Measurements from ENCODE around the gene ADH6.
"Not testable (repeated sequence)": the region's sequence is repeated elsewhere in the genome, so short reads cannot be mapped to it uniquely, and the experiment has no call there.

ADH6 gene

GRCh38 chr4:99219072-99219471, at the start of gene ADH6:
Gene ADH6, minus strand, starts transcription at chr4:99219246. Its CDS starts 94 bp downstream, at chr4:99219152.
- no peak for DNase-seq

- DNase-seq = no peak
Observed at GRCh38 chr4:99264927-99265326, 45.9 kb upstream of the ADH6 start.

GRCh38 chr4:99252746-99253145, 33.7 kb upstream of the ADH6 start:
- DNase-seq = no peak

GRCh38 chr4:99248714-99249113, 29.7 kb upstream of the ADH6 start:
- DNase-seq = no peak

- DNase-seq = no peak
Observed at GRCh38 chr4:99235955-99236354, 16.9 kb upstream of the ADH6 start.

- no peak for DNase-seq
Observed at GRCh38 chr4:99234331-99235010, 15.4 kb upstream of the ADH6 start.

- DNase-seq = not testable (repeated sequence)
Observed at GRCh38 chr4:99233397-99233796, 14.4 kb upstream of the ADH6 start.

GRCh38 chr4:99228706-99229105, 9.7 kb upstream of the ADH6 start:
- not testable (repeated sequence) for DNase-seq

- DNase-seq = not testable (repeated sequence)
Observed at GRCh38 chr4:99227646-99228045, 8.6 kb upstream of the ADH6 start.

GRCh38 chr4:99221980-99222379, 2.9 kb upstream of the ADH6 start:
- no peak for DNase-seq

- no peak for DNase-seq
Observed at GRCh38 chr4:99219479-99219878, 433 bp upstream of the ADH6 start.

- no peak for DNase-seq
Observed at GRCh38 chr4:99215521-99215920, 3.5 kb downstream of the ADH6 start.

- no peak for DNase-seq
Observed at GRCh38 chr4:99210789-99211188, 8.3 kb downstream of the ADH6 start.

GRCh38 chr4:99209671-99210070, 9.4 kb downstream of the ADH6 start:
- no peak for DNase-seq

- no peak for DNase-seq
Observed at GRCh38 chr4:99208719-99209075, 10.3 kb downstream of the ADH6 start.

- no peak for DNase-seq
Observed at GRCh38 chr4:99207911-99208718, 10.9 kb downstream of the ADH6 start.

GRCh38 chr4:99207069-99207743, 11.8 kb downstream of the ADH6 start:
- no peak for DNase-seq

GRCh38 chr4:99205153-99205979, 13.7 kb downstream of the ADH6 start:
- peak in 1 of 2 experiments; percentile 8 for DNase-seq

- no peak for DNase-seq
Observed at GRCh38 chr4:99202536-99202935, 16.5 kb downstream of the ADH6 start.

GRCh38 chr4:99202094-99202493, 17.0 kb downstream of the ADH6 start:
- no peak for DNase-seq

GRCh38 chr4:99201690-99202089, 17.4 kb downstream of the ADH6 start:
- DNase-seq = no peak

- DNase-seq = no peak
Observed at GRCh38 chr4:99200138-99200537, 18.9 kb downstream of the ADH6 start.

GRCh38 chr4:99190336-99190735, 28.7 kb downstream of the ADH6 start:
- DNase-seq = no peak

Measured in NCI-H1930 (cell line).